HepG2 (cell line): ENCODE measurements around the gene CLMP. TPM values are rescaled to one million over a fixed set of nuclear protein-coding genes. Genes with fewer than 3 reads are reported as not detected.
A peak's percentile ranks its signal among the peaks of the same experiment; 100 is the strongest.

ENCODE experiments used
- CHD4 ChIP-seq: fragments of 200-600 bp; sonication (generic); IDR thresholded peaks from 2 replicates; pipeline ENCODE4 v1.7.0; 2017; ENCODE audit warnings: mild to moderate bottlenecking, low read length, borderline replicate concordance
- GRHL1 ChIP-seq: sonication (generic); formaldehyde crosslinking; conservative IDR thresholded peaks from 2 replicates; pipeline ENCODE4 v1.8.0; 2022; ENCODE audit warnings: missing genetic modification reagents
- NFIC ChIP-seq: IDR thresholded peaks from 2 replicates; pipeline ENCODE4 v1.6.1; 2012; ENCODE audit warnings: mild to moderate bottlenecking, low read length, inconsistent platforms
- NFKB2 ChIP-seq: sonication (generic); formaldehyde crosslinking; IDR thresholded peaks from 2 replicates; pipeline ENCODE4 v1.4.0; 2020; ENCODE audit warnings: missing genetic modification reagents, borderline replicate concordance
- POGZ ChIP-seq: sonication (generic); formaldehyde crosslinking; IDR thresholded peaks from 2 replicates; pipeline ENCODE4 v1.4.0; 2020; ENCODE audit warnings: mild to moderate bottlenecking, missing genetic modification reagents
- SATB2 ChIP-seq: sonication (generic); formaldehyde crosslinking; IDR thresholded peaks from 2 replicates; pipeline ENCODE4 v1.5.0; 2020; ENCODE audit warnings: missing genetic modification reagents
- SNAPC4 ChIP-seq: sonication (generic); formaldehyde crosslinking; IDR thresholded peaks from 2 replicates; pipeline ENCODE4 v1.4.0; 2020; ENCODE audit warnings: mild to moderate bottlenecking, missing genetic modification reagents
- TAF15 ChIP-seq: fragments of 200-400 bp; formaldehyde crosslinking; IDR thresholded peaks from one replicate; pipeline ENCODE4 v1.6.1; 2018; ENCODE audit warnings: mild to moderate bottlenecking, low read depth, low read length; ENCODE audit not compliant: poor library complexity, severe bottlenecking
- ZNF10 ChIP-seq: sonication (generic); formaldehyde crosslinking; IDR thresholded peaks from 2 replicates; pipeline ENCODE4 v1.4.0; 2020; ENCODE audit warnings: mild to moderate bottlenecking, low read depth, missing genetic modification reagents, borderline replicate concordance
- ZNF335 ChIP-seq: sonication (generic); formaldehyde crosslinking; IDR thresholded peaks from 2 replicates; pipeline ENCODE4 v1.4.0; 2020; ENCODE audit warnings: missing genetic modification reagents
- ZNF598 ChIP-seq: sonication (generic); formaldehyde crosslinking; IDR thresholded peaks from 2 replicates; pipeline ENCODE4 v1.5.1; 2020; ENCODE audit warnings: mild to moderate bottlenecking, missing genetic modification reagents, borderline replicate concordance
- ZNF609 ChIP-seq: sonication (generic); formaldehyde crosslinking; IDR thresholded peaks from 2 replicates; pipeline ENCODE4 v1.4.0; 2020; ENCODE audit warnings: mild to moderate bottlenecking, missing genetic modification reagents, borderline replicate concordance
- ZNF652 ChIP-seq: IDR thresholded peaks from 2 replicates; pipeline ENCODE4 v1.6.1; 2016; ENCODE audit warnings: low read depth, borderline replicate concordance
- ZNF761 ChIP-seq: sonication (generic); formaldehyde crosslinking; conservative IDR thresholded peaks from 2 replicates; pipeline ENCODE4 v1.4.0; 2020; ENCODE audit warnings: mild to moderate bottlenecking, missing genetic modification reagents
- ZSCAN21 ChIP-seq: sonication (generic); formaldehyde crosslinking; IDR thresholded peaks from 2 replicates; pipeline ENCODE4 v1.8.0; 2022; ENCODE audit warnings: mild to moderate bottlenecking, missing genetic modification reagents, moderate library complexity, borderline replicate concordance
- polyA plus RNA-seq, 8 experiments: library from polyadenylated mRNA; depleted of rRNA in 3 of 8; stranded (reverse) in 7 of 8; unstranded in 1 of 8; fragments of >200 nt; fragmentation: Illumina TruSeq in 4 of 8; extraction: Trizol in 4 of 8; gene quantifications; 2 replicates each; pipeline versions ENCODE4 v1.2.1 to v1.2.3, GENCODE V29; 2011 to 2016; ENCODE audit warnings: low read depth in 4 of 8, missing spikeins in 1 of 8, mixed read lengths in 1 of 8; ENCODE audit not compliant: insufficient read depth in 1 of 8
- total RNA-seq, 5 experiments: library from RNA; depleted of rRNA; stranded (reverse); fragments of >200 nt; fragmentation: Illumina TruSeq; extraction: Trizol; gene quantifications; 2 replicates each; pipeline ENCODE4 v1.2.3, GENCODE V29; 2016; ENCODE audit warnings: low read depth in 1 of 5

Gene CLMP
- total and polyA plus RNA-seq, 2 of the 13 experiments (the other 11 are each of a cell fraction or from before 2014, with no cell fraction given), result not detected

GRCh38 chr11:123062158-123062891 is 132.7 kb downstream of the CLMP start (continued):
- TF ChIP-seq NFKB2 (CRISPR knock-in tag) (0 out of 2 replicates have a peak, but pooled peaks have one; percentile 26), CHD4 (no peak), ZNF761 (CRISPR knock-in tag) (no peak; the same call in 1 of the 2 replicates), TAF15 (peak; percentile 37), POGZ (CRISPR knock-in tag) (peak; percentile 63), ZNF652 (no peak), SNAPC4 (CRISPR knock-in tag) (no peak), ZNF335 (0 out of 2 replicates have a peak, but pooled peaks have one; percentile 63), ZSCAN21 (CRISPR knock-in tag) (no peak), ZNF10 (no peak), ZNF598 (CRISPR knock-in tag) (no peak), SATB2 (no peak), GRHL1 (no peak), ZNF609 (CRISPR knock-in tag) (no peak), NFIC (no peak)
